HG03025 (cell line): ENCODE results near the gene LBH.

Source experiments
- ATAC-seq: cut with Tn5 transposase; IDR thresholded peaks from one replicate; pipeline ENCODE4 v1.9.1; 2021; ENCODE audit warnings: mild to moderate bottlenecking, moderate library complexity; ENCODE audit not compliant: unreplicated experiment, low FRiP score

Gene LBH

GRCh38 chr2:30298302-30298701, 67.0 kb downstream of the LBH start:
- ATAC-seq, result no peak

- no peak for ATAC-seq
Measured at GRCh38 chr2:30300122-30300455, 68.8 kb downstream of the LBH start.

- no peak for ATAC-seq
Measured at GRCh38 chr2:30300456-30301221, 69.3 kb downstream of the LBH start.

GRCh38 chr2:30301551-30301950, 70.2 kb downstream of the LBH start:
- no peak for ATAC-seq

- ATAC-seq, result no peak
Measured at GRCh38 chr2:30302566-30302965, 71.2 kb downstream of the LBH start.

GRCh38 chr2:30303095-30303494, 71.8 kb downstream of the LBH start:
- no peak for ATAC-seq

GRCh38 chr2:30305235-30305634, 73.9 kb downstream of the LBH start:
- ATAC-seq, result no peak

GRCh38 chr2:30306522-30306921, 75.2 kb downstream of the LBH start:
- no peak for ATAC-seq

- no peak for ATAC-seq
Measured at GRCh38 chr2:30308280-30308679, 76.9 kb downstream of the LBH start.
